Measurements from ENCODE around the gene FNDC3B.

GRCh38 chr3:172188511-172188910, 149.1 kb downstream of the FNDC3B start:
- TF ChIP-seq CTCF (IDR thresholded peaks at IDR 0.05; ENCODE audit: insufficient read depth, low read length, poor library complexity, severe bottlenecking) (no peak), EZH2phosphoT487 (conservative IDR thresholded peaks at IDR 0.05; ENCODE audit: low read length) (no peak)

Measured in SU-DHL-6 (cell line).